Stimulated activated CD4-positive, alpha-beta T cell treated with anti-CD3 and anti-CD28 coated beads, Interleukin-4, amount 100 ng/mL, for 4 hours (primary cell): ENCODE measurements around the gene CORO1C.

ENCODE experiments used
- DNase-seq, 2 experiments: peaks; one replicate each; pipeline ENCODE4 v3.0.0-alpha.2; 2020

The CORO1C gene

GRCh38 chr12:108696111-108696995 lies 35.0 kb downstream of the CORO1C start:
- peak in 1 of 2 experiments; percentile 38 for DNase-seq

GRCh38 chr12:108694812-108695278 lies 36.5 kb downstream of the CORO1C start:
- no peak for DNase-seq

- no peak for DNase-seq
Observed at GRCh38 chr12:108693751-108694150, 37.6 kb downstream of the CORO1C start.

- DNase-seq = no peak
Observed at GRCh38 chr12:108693186-108693730, 38.1 kb downstream of the CORO1C start.

GRCh38 chr12:108691998-108692808 lies 39.1 kb downstream of the CORO1C start:
- no peak for DNase-seq

GRCh38 chr12:108691175-108691997 lies 39.9 kb downstream of the CORO1C start:
- DNase-seq = peak; percentile 58 to 71

- DNase-seq = no peak
Observed at GRCh38 chr12:108690542-108691174, 40.7 kb downstream of the CORO1C start.

GRCh38 chr12:108690191-108690518 lies 41.2 kb downstream of the CORO1C start:
- DNase-seq = no peak

GRCh38 chr12:108689314-108690190 lies 41.8 kb downstream of the CORO1C start:
- DNase-seq = no peak

- DNase-seq = no peak
Observed at GRCh38 chr12:108686780-108687179, 44.5 kb downstream of the CORO1C start.

GRCh38 chr12:108685469-108686260 lies 45.7 kb downstream of the CORO1C start:
- DNase-seq = no peak

GRCh38 chr12:108683906-108684556 lies 47.3 kb downstream of the CORO1C start:
- no peak for DNase-seq

GRCh38 chr12:108681317-108681716 lies 50.0 kb downstream of the CORO1C start:
- DNase-seq = no peak

- DNase-seq = no peak
Observed at GRCh38 chr12:108679106-108679681, 52.1 kb downstream of the CORO1C start.

GRCh38 chr12:108678104-108678730 lies 53.1 kb downstream of the CORO1C start:
- no peak for DNase-seq

GRCh38 chr12:108677381-108677780 lies 53.9 kb downstream of the CORO1C start:
- no peak for DNase-seq

GRCh38 chr12:108676707-108677106 lies 54.6 kb downstream of the CORO1C start:
- DNase-seq = no peak

- no peak for DNase-seq
Observed at GRCh38 chr12:108675792-108676191, 55.5 kb downstream of the CORO1C start.

GRCh38 chr12:108672054-108672453 lies 59.3 kb downstream of the CORO1C start:
- no peak for DNase-seq
